K562 (cell line): ENCODE data around the gene NSMCE1. TPM values are rescaled to one million over a fixed set of nuclear protein-coding genes. Genes with fewer than 3 reads are reported as not detected.

Source experiments
- ATAC-seq: fragments of 200-7000 bp; cut with Tn5 transposase; 3 replicates; pipeline ENCODE4 v1.9.1; 2020; ENCODE audit warnings: moderate library complexity
- BruUV-seq: library from RNA; stranded (reverse); fragments of 400-500 nt; replicated peaks from 2 replicates; lab custom pipeline; 2021; lab: Mats Ljungman, UMichigan
- CTCF ChIA-PET: fragments of 300-600 bp; formaldehyde crosslinking; extraction: SDS; loops from one replicate; lab custom pipeline; 2021; ENCODE audit warnings: low intra/inter-chr PET ratio; lab: Yijun Ruan, JAX
- POLR2A ChIA-PET: fragments of 300-600, 350-650 bp; sonication (Branson Sonifier 250); formaldehyde crosslinking; extraction: SDS; loops from one replicate; lab custom pipeline; 2021; ENCODE audit warnings: antibody characterized with exemption, inconsistent platforms; lab: Yijun Ruan, JAX
- DNase-seq, 4 experiments: peaks; one replicate each; pipeline versions ENCODE4 v3.0.0 to v3.0.0-alpha.2; 2011 to 2018; ENCODE audit warnings: low spot score in 3 of 4, mixed read lengths in 3 of 4; ENCODE audit errors: extremely low read depth in 1 of 4
- FAIRE-seq: peaks from 2 replicates; lab custom pipeline; 2011; peaks lifted over from hg19 to GRCh38; lab: Jason Lieb, UNC
- H2AFZ ChIP-seq: 2 replicates; pipeline ENCODE4 v1.6.0; 2011; ENCODE audit warnings: low read depth, low read length, control low read depth, inconsistent platforms
- H3K27ac ChIP-seq: fragments of 200-600 bp; 3 replicates; pipeline ENCODE4 v1.8.0; 2011; ENCODE audit warnings: low read depth, mild to moderate bottlenecking, control low read depth, inconsistent platforms, low read length, moderate library complexity, mixed read lengths; ENCODE audit errors: extremely low read depth
- H3K27me3 ChIP-seq, 2 experiments: fragments of 300-600 bp in 1 of 2; 2 replicates in 1 of 2; 3 replicates in 1 of 2; pipeline versions ENCODE4 v1.6.0 to v1.8.0; 2011; ENCODE audit warnings: inconsistent platforms in 2 of 2, low read length in 2 of 2, mild to moderate bottlenecking in 1 of 2, mixed read lengths in 1 of 2, moderate library complexity in 1 of 2; ENCODE audit not compliant: control insufficient read depth in 2 of 2, insufficient read depth in 2 of 2
- H3K36me3 ChIP-seq: fragments of 300-600 bp; 3 replicates; pipeline ENCODE4 v1.8.0; 2011; ENCODE audit warnings: mild to moderate bottlenecking, low read length, inconsistent platforms; ENCODE audit not compliant: control insufficient read depth, insufficient read depth
- H3K4me1 ChIP-seq, 2 experiments: fragments of 200-600 bp in 1 of 2; replicated peaks in 1 of 2; 2 replicates in 1 of 2; 3 replicates in 1 of 2; pipeline versions ENCODE4 v1.5.1 to v1.8.0; 2011; ENCODE audit warnings: inconsistent platforms in 2 of 2, low read length in 2 of 2, mild to moderate bottlenecking in 1 of 2, mixed read lengths in 1 of 2, moderate library complexity in 1 of 2; ENCODE audit not compliant: control insufficient read depth in 2 of 2, insufficient read depth in 2 of 2
- H3K4me2 ChIP-seq: 2 replicates; pipeline ENCODE4 v1.6.1; 2011; ENCODE audit warnings: low read length, control low read depth, inconsistent platforms, mixed read lengths; ENCODE audit not compliant: insufficient read depth
- H3K4me3 ChIP-seq: fragments of 200-600 bp; sonication (generic), shearing (Covaris generic); 2 replicates; pipeline ENCODE4 v1.5.1; 2016; ENCODE audit warnings: control low read depth, inconsistent platforms
- H3K79me2 ChIP-seq: fragments of 200-600 bp; 3 replicates; pipeline ENCODE4 v1.8.0; 2011; ENCODE audit warnings: low read length, inconsistent platforms; ENCODE audit not compliant: control insufficient read depth, insufficient read depth
- H3K9ac ChIP-seq, 2 experiments: 2 replicates each; pipeline versions ENCODE4 v1.6.0 to v1.6.1; 2011; ENCODE audit warnings: low read depth in 2 of 2, low read length in 2 of 2, control low read depth in 1 of 2, inconsistent platforms in 1 of 2, mild to moderate bottlenecking in 1 of 2, mixed read lengths in 1 of 2; ENCODE audit not compliant: insufficient read depth in 1 of 2
- H3K9me1 ChIP-seq: one replicate; pipeline ENCODE4 v1.6.0; 2011; ENCODE audit warnings: inconsistent platforms, mild to moderate bottlenecking, low read length, moderate library complexity; ENCODE audit not compliant: control insufficient read depth, insufficient read depth
- H3K9me3 ChIP-seq: replicated peaks from 2 replicates; pipeline ENCODE4 v1.5.1; 2011; ENCODE audit warnings: low read depth, low read length, inconsistent platforms; ENCODE audit not compliant: control insufficient read depth, insufficient read depth
- H4K20me1 ChIP-seq: replicated peaks from 2 replicates; pipeline ENCODE4 v1.6.1; 2011; ENCODE audit warnings: low read length, inconsistent platforms, mixed read lengths; ENCODE audit not compliant: control insufficient read depth, insufficient read depth
- FOXK1 ChIP-seq: sonication (generic); formaldehyde crosslinking; IDR thresholded peaks from 2 replicates; pipeline ENCODE4 v1.8.0; 2022; ENCODE audit warnings: missing genetic modification reagents, mild to moderate bottlenecking, borderline replicate concordance
- HMGN3 ChIP-seq: IDR thresholded peaks from 2 replicates; pipeline ENCODE4 v1.6.1; 2011; ENCODE audit warnings: borderline replicate concordance, low read depth, mild to moderate bottlenecking, mixed read lengths, low read length; ENCODE audit not compliant: insufficient read length; ENCODE audit errors: extremely low read depth
- NR1H2 ChIP-seq: sonication (generic); formaldehyde crosslinking; IDR thresholded peaks from 2 replicates; pipeline ENCODE4 v1.4.0; 2020; ENCODE audit warnings: mild to moderate bottlenecking, missing genetic modification reagents
- RBM34 ChIP-seq: fragments of 200-400 bp; formaldehyde crosslinking; IDR thresholded peaks from 2 replicates; pipeline ENCODE4 v1.6.1; 2018; ENCODE audit warnings: low read length, borderline replicate concordance; ENCODE audit not compliant: insufficient read depth
- ZNF134 ChIP-seq: fragments of 250-450 bp; sonication (Bioruptor Pico); conservative IDR thresholded peaks from 2 replicates; pipeline ENCODE4 v1.4.0; 2020
- ZNF449 ChIP-seq: fragments of 250-450 bp; sonication (Bioruptor Pico); IDR thresholded peaks from 2 replicates; pipeline ENCODE4 v1.8.0; 2022; ENCODE audit warnings: moderate library complexity, mild to moderate bottlenecking, inconsistent platforms
- WGBS: fragments of 100-300 bp; shearing (Covaris generic); methylation state at CpG from one replicate; pipeline ENCODE4 v1.1.6; 2016; ENCODE audit warnings: low coverage, mixed read lengths; ENCODE audit not compliant: insufficient coverage; ENCODE audit errors: missing lambda C conversion rate; 5-methylcytosine and 5-hydroxymethylcytosine counted together
- in situ Hi-C: fragments of 300-500 bp; cut with MboI; formaldehyde crosslinking; loops from 4 replicates; pipeline ENCODE4 v1.15.0; 2018; ENCODE audit warnings: inconsistent platforms, mixed read lengths
- intact Hi-C: fragments of 100-400 bp; cut with micrococcal nuclease; formaldehyde crosslinking; loops from 2 replicates; pipeline ENCODE4 v1.14.2; 2022
- polyA plus RNA-seq, 8 experiments: library from polyadenylated mRNA; depleted of rRNA in 4 of 8; stranded (reverse) in 5 of 8; unstranded in 3 of 8; fragments of >200 nt; fragmentation: Nextera tagmentation in 2 of 8; fragmentation: Illumina TruSeq in 1 of 8; extraction: Ambion mirVana in 2 of 8; extraction: Trizol in 1 of 8; gene quantifications; 2 replicates each; pipeline versions ENCODE4 v1.2.1 to v1.2.3, GENCODE V29; 2011 to 2014; ENCODE audit warnings: inconsistent platforms in 1 of 8, missing spikeins in 1 of 8
- total RNA-seq, 7 experiments: library from RNA; depleted of rRNA in 6 of 7; stranded (reverse); fragments of >200 nt in 6 of 7; fragmentation: Illumina TruSeq in 2 of 7; extraction: Trizol in 2 of 7; gene quantifications; 2 replicates each; pipeline versions ENCODE4 v1.2.1 to v1.2.3, GENCODE V29; 2011 to 2021; ENCODE audit warnings: low replicate concordance in 1 of 7

The NSMCE1 gene
- total and polyA plus RNA-seq, 9 of the 15 experiments (the other 6 are each of a cell fraction or from before 2014, with no cell fraction given), result 52.1 to 163 (median 61.5) TPM

- CTCF ChIA-PET, result no interaction called here
- H3K27me3 ChIP-seq, result peaks cover 3 to 10% of the 10 kb centered on the region in 2 experiments; a peak in 3 of 5 replicates
These were observed 12.7 kb upstream of the NSMCE1 start for GRCh38 chr16:27281243-27281642.

More at GRCh38 chr16:27281243-27281642, 12.7 kb upstream of the NSMCE1 start:
- Histone ChIP-seq H3K9ac (no peak overlapping the region), H2AFZ (no peak overlapping the region), H4K20me1 (no peaks in the 10 kb centered on the region), H3K9me1 (no peaks in the 10 kb centered on the region), H3K36me3 (no peaks in the 10 kb centered on the region), H3K4me1 (peaks cover 0 to 2% of the 10 kb centered on the region in 2 experiments; a peak in 1 of 5 replicates), H3K4me3 (no peak overlapping the region), H3K27ac (no peak overlapping the region), H3K79me2 (no peaks in the 10 kb centered on the region), H3K4me2 (no peak overlapping the region), H3K9me3 (no peaks in the 10 kb centered on the region)
- FAIRE-seq, result no peak
- 6% methylated on average over 7 of the region's 7 CpGs for WGBS
- no TSS peak for BruUV-seq
- DNase-seq, result no peak
- TF ChIP-seq HMGN3 (no peak), NR1H2 (CRISPR knock-in tag) (no peak), ZNF449 (CRISPR knock-in tag) (no peak), ZNF134 (no peak), FOXK1 (CRISPR knock-in tag) (no peak), RBM34 (no peak)
- in situ Hi-C loops, result no loop called here
- ATAC-seq, result no peak
- POLR2A ChIA-PET, result no interaction called here
- intact Hi-C loops, result loop anchor here (10.0 kb wide), 1 partner anchor 106 kb away; no protein-coding TSS in a partner anchor
